ENCODE data around the gene NAB2. TPM values are rescaled to one million over a fixed set of nuclear protein-coding genes. Genes with fewer than 3 reads are reported as not detected.

The NAB2 gene
- total and polyA plus RNA-seq, 2 of the 8 experiments (the other 6 are each of a cell fraction or from before 2014, with no cell fraction given): 20.9 to 23.5 TPM

DNA sequence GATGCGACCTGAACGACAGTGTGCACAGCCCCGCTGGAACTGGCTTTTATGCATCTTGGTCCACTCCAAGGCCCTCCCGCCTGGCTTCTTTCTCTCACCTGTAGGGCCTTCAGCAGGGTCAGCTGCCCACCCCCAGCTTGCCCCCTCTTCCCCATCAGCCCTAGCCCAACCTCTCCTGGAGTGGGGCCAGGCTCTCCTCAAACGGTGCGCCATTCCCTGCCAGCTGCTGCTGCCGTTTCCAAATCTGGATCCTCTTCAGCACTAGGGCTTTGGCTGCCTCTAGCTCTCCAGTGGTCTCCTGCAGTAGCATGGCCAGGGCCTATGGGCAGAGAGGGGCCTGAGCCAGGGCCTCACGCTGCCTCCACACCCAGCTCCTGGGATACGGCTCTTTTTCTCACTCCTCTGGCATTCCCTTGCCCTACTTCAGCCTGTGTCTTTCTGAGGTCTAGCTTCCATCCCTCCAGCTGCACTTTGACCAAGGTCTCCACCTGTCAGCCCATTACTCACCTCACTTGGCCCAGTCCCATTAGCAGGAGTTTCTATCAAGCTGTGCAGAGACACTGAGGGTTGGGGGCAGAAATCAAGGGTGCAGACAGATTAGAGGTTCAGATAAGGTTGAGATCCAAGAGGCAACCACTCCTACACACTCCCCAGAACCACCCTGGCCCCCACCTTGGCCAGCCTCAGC lies 17.3 kb downstream of the NAB2 start (continued):
- no peak for TF ChIP-seq JUN (IDR thresholded peaks at IDR 0.05; ENCODE audit: low read depth, low read length)
- no peak for TF ChIP-seq EZH2 (IDR thresholded peaks at IDR 0.05; ENCODE audit: low read depth, low read length, severe bottlenecking)
